Astrocyte (in vitro differentiated cells and primary cell): ENCODE measurements around the gene SDK1.

Experiments
- EZH2 ChIP-seq: IDR thresholded peaks from 2 replicates; pipeline ENCODE4 v1.6.1; 2012; ENCODE audit warnings: mild to moderate bottlenecking, low read length, inconsistent platforms; ENCODE audit not compliant: insufficient read depth
- TF ChIP-seq, protein P1 (sequence below): IDR thresholded peaks from 2 replicates; pipeline ENCODE4 v1.5.1; 2011; ENCODE audit warnings: low read depth, mild to moderate bottlenecking, inconsistent platforms, low read length, moderate library complexity; ENCODE audit not compliant: insufficient read depth

DNA sequence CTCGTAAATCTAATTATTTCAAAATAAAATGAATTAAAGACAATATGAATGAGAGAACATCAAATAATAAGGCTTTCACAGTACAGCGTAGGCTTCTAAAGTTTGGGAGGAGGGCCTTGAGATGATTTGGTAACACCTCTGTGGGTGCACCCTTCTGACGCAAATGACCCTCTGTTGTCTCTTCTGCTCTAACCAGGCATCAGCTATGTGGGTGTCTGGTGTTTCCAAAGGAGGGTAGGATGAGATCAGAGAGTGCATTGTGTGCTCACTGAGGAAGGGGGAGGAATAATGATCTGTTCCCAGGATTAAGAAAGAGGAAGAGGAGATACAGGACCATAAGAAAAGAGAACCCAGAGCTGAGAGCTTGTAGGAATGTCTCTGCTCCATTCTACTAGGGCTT, 420.4 kb downstream of the SDK1 start:
- TF ChIP-seq, protein P1, sequence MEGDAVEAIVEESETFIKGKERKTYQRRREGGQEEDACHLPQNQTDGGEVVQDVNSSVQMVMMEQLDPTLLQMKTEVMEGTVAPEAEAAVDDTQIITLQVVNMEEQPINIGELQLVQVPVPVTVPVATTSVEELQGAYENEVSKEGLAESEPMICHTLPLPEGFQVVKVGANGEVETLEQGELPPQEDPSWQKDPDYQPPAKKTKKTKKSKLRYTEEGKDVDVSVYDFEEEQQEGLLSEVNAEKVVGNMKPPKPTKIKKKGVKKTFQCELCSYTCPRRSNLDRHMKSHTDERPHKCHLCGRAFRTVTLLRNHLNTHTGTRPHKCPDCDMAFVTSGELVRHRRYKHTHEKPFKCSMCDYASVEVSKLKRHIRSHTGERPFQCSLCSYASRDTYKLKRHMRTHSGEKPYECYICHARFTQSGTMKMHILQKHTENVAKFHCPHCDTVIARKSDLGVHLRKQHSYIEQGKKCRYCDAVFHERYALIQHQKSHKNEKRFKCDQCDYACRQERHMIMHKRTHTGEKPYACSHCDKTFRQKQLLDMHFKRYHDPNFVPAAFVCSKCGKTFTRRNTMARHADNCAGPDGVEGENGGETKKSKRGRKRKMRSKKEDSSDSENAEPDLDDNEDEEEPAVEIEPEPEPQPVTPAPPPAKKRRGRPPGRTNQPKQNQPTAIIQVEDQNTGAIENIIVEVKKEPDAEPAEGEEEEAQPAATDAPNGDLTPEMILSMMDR, result no peak
- no peak for TF ChIP-seq EZH2
